Mesothelial cell of epicardium (in vitro differentiated cells): Measurements from ENCODE around the gene RBMS1. TPM values are rescaled to one million over a fixed set of nuclear protein-coding genes. Genes with fewer than 3 reads are reported as not detected.

Source experiments
- DNase-seq, 2 experiments: peaks; one replicate each; pipeline ENCODE4 v3.0.0; 2021; ENCODE audit warnings: low spot score in 2 of 2; ENCODE audit not compliant: unreplicated experiment in 2 of 2
- H3K27ac Mint-ChIP-seq: 2 replicates; pipeline ENCODE4 v1.8.0; 2021; ENCODE audit warnings: mixed read lengths
- H3K27me3 Mint-ChIP-seq: 2 replicates; pipeline ENCODE4 v1.8.0; 2021; ENCODE audit warnings: low read depth, mixed read lengths
- H3K36me3 Mint-ChIP-seq: 2 replicates; pipeline ENCODE4 v1.8.0; 2021; ENCODE audit warnings: mixed read lengths
- H3K4me1 Mint-ChIP-seq: 2 replicates; pipeline ENCODE4 v1.8.0; 2021; ENCODE audit warnings: mixed read lengths
- H3K4me3 Mint-ChIP-seq: 2 replicates; pipeline ENCODE4 v1.8.0; 2021; ENCODE audit warnings: mild to moderate bottlenecking, moderate library complexity, mixed read lengths
- H3K9me3 Mint-ChIP-seq: 2 replicates; pipeline ENCODE4 v1.8.0; 2021; ENCODE audit warnings: mixed read lengths
- CTCF ChIP-seq: fragments of 200-600 bp; sonication (generic); IDR thresholded peaks from one replicate; pipeline ENCODE4 v1.5.0; 2021; ENCODE audit warnings: antibody characterized with exemption; ENCODE audit not compliant: unreplicated experiment
- total RNA-seq: library from RNA; stranded (reverse); gene quantifications from 3 replicates; pipeline ENCODE4 v1.2.1, GENCODE V29; 2021

RBMS1 gene
- total RNA-seq, 1 donor from 2014 or later: 128 TPM

GRCh38 chr2:160239436-160239835, 254.2 kb downstream of the RBMS1 start:
- no peak for DNase-seq
- no peaks in the 10 kb centered on the region for H3K27me3 Mint-ChIP-seq
- H3K36me3 Mint-ChIP-seq: no peaks in the 10 kb centered on the region
- H3K9me3 Mint-ChIP-seq: no peaks in the 10 kb centered on the region
- H3K27ac Mint-ChIP-seq: no peak overlapping the region
- no peak for TF ChIP-seq CTCF
- no peak overlapping the region for H3K4me3 Mint-ChIP-seq
- peaks cover 33% of the 10 kb centered on the region for H3K4me1 Mint-ChIP-seq

- TF ChIP-seq CTCF: no peak
- no peak overlapping the region for H3K27ac Mint-ChIP-seq
- H3K4me1 Mint-ChIP-seq: peaks cover 29% of the 10 kb centered on the region
- no peak for DNase-seq
- H3K27me3 Mint-ChIP-seq: no peaks in the 10 kb centered on the region
- H3K9me3 Mint-ChIP-seq: no peaks in the 10 kb centered on the region
- H3K4me3 Mint-ChIP-seq: no peak overlapping the region
- H3K36me3 Mint-ChIP-seq: no peaks in the 10 kb centered on the region
These were observed 255.2 kb downstream of the RBMS1 start for GRCh38 chr2:160238392-160238791.

- Mint-ChIP-seq H3K4me3 (no peak overlapping the region), H3K27me3 (no peaks in the 10 kb centered on the region), H3K27ac (no peak overlapping the region), H3K36me3 (no peaks in the 10 kb centered on the region), H3K9me3 (no peaks in the 10 kb centered on the region), H3K4me1 (peaks cover 19% of the 10 kb centered on the region)
- no peak for DNase-seq
- TF ChIP-seq CTCF: no peak
These were observed 260.6 kb downstream of the RBMS1 start for GRCh38 chr2:160232905-160233475.

- no peaks in the 10 kb centered on the region for H3K9me3 Mint-ChIP-seq
- H3K36me3 Mint-ChIP-seq: no peaks in the 10 kb centered on the region
- no peaks in the 10 kb centered on the region for H3K27me3 Mint-ChIP-seq
- peak overlapping the region; percentile 72 for H3K27ac Mint-ChIP-seq
- H3K4me1 Mint-ChIP-seq: peaks cover 50% of the 10 kb centered on the region
- DNase-seq: no peak
- no peak for TF ChIP-seq CTCF
- H3K4me3 Mint-ChIP-seq: no peak overlapping the region
These were observed 264.0 kb downstream of the RBMS1 start for GRCh38 chr2:160229591-160229990.

GRCh38 chr2:160228141-160228917, 265.3 kb downstream of the RBMS1 start:
- no peak for TF ChIP-seq CTCF
- H3K9me3 Mint-ChIP-seq: no peaks in the 10 kb centered on the region
- H3K4me3 Mint-ChIP-seq: no peak overlapping the region
- no peaks in the 10 kb centered on the region for H3K36me3 Mint-ChIP-seq
- no peaks in the 10 kb centered on the region for H3K27me3 Mint-ChIP-seq
- H3K4me1 Mint-ChIP-seq: peaks cover 59% of the 10 kb centered on the region
- DNase-seq: no peak
- H3K27ac Mint-ChIP-seq: peak overlapping the region; percentile 77
